WERI-Rb-1 (cell line): ENCODE results near the gene RBM12.
"Not testable (repeated sequence)": the region's sequence is repeated elsewhere in the genome, so short reads cannot be mapped to it uniquely, and the experiment has no call there.

Experiments
- DNase-seq: peaks from one replicate; pipeline ENCODE4 v3.0.0-alpha.2; 2020
- H3K27ac ChIP-seq: fragments of 250-450 bp; sonication (Bioruptor Pico); 2 replicates; pipeline ENCODE4 v1.5.1; 2020; ENCODE audit warnings: mild to moderate bottlenecking, moderate library complexity
- H3K27me3 ChIP-seq: fragments of 250-450 bp; sonication (Bioruptor Pico); 2 replicates; pipeline ENCODE4 v1.5.1; 2021; ENCODE audit warnings: mild to moderate bottlenecking, low read depth, moderate library complexity; ENCODE audit not compliant: insufficient read depth, severe bottlenecking
- H3K36me3 ChIP-seq: fragments of 250-450 bp; sonication (Bioruptor Pico); 2 replicates; pipeline ENCODE4 v1.5.1; 2020; ENCODE audit warnings: mild to moderate bottlenecking, moderate library complexity
- H3K4me3 ChIP-seq: 2 replicates; pipeline ENCODE4 v1.5.1; 2011; ENCODE audit warnings: low read depth, mild to moderate bottlenecking, control low read depth, low read length
- H3K9me3 ChIP-seq: fragments of 250-450 bp; sonication (Bioruptor Pico); 2 replicates; pipeline ENCODE4 v1.5.1; 2021; ENCODE audit warnings: mild to moderate bottlenecking, moderate library complexity; ENCODE audit not compliant: severe bottlenecking
- CTCF ChIP-seq: IDR thresholded peaks from 2 replicates; pipeline ENCODE4 v1.5.1; 2011; ENCODE audit warnings: low read depth, mild to moderate bottlenecking, control low read depth, inconsistent platforms, low read length

RBM12 gene, protein sequence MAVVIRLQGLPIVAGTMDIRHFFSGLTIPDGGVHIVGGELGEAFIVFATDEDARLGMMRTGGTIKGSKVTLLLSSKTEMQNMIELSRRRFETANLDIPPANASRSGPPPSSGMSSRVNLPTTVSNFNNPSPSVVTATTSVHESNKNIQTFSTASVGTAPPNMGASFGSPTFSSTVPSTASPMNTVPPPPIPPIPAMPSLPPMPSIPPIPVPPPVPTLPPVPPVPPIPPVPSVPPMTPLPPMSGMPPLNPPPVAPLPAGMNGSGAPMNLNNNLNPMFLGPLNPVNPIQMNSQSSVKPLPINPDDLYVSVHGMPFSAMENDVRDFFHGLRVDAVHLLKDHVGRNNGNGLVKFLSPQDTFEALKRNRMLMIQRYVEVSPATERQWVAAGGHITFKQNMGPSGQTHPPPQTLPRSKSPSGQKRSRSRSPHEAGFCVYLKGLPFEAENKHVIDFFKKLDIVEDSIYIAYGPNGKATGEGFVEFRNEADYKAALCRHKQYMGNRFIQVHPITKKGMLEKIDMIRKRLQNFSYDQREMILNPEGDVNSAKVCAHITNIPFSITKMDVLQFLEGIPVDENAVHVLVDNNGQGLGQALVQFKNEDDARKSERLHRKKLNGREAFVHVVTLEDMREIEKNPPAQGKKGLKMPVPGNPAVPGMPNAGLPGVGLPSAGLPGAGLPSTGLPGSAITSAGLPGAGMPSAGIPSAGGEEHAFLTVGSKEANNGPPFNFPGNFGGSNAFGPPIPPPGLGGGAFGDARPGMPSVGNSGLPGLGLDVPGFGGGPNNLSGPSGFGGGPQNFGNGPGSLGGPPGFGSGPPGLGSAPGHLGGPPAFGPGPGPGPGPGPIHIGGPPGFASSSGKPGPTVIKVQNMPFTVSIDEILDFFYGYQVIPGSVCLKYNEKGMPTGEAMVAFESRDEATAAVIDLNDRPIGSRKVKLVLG

DNA sequence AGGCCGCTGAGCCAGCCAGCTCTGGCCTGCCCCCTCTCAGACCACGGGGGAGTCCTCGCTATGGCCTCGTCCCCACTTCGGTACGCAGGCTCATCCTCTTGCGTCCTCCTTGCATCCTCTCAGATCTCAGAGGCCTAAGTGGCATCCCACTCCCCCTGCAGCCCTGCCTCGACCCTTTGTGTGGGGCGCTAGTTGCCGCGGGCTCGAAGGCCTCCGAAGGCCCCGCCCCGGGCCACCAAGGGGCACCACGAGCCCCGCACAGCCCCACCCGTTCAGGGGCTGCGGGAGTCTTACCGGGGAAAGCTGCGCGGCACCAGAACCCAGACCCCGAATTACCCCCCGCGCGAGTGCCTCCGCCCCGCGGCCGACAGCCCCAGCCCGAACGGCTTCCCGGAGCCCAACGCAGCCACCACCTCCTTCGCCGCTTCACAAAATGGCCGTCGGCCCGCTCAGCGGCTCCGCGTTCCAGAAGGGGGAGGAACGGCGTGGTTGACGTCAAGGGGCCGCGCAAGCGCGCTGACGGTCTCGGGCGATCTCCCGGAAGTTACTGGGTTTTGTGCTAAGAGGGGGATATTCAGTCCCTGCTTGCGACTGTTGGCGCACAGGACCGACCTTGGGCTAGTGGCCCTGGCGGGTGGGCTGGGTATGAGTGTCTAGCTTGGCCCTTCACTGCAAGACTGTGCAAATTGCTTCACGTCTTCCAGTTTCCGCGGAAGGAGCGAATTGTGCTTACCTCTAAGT lies at the start of gene RBM12, which contains the start of gene CPNE1:
Gene RBM12 (minus strand): TSS at position 435 of the 741 bp plus-strand sequence. CDS start 9,578 bp downstream, outside the sequence.
Gene CPNE1 (minus strand): TSS at position 435 of the 741 bp plus-strand sequence. CDS start 31,977 bp downstream, outside the sequence.
- no peak; the same call in 1 of the 2 replicates for TF ChIP-seq CTCF
- Histone ChIP-seq H3K4me3 (peak within 1 kb of the TSS; percentile 62), H3K27me3 (no peaks in the 10 kb centered on the region), H3K36me3 (peaks cover 22% of the 10 kb centered on the region), H3K9me3 (no peaks in the 10 kb centered on the region), H3K27ac (peak within 1 kb of the TSS; percentile 99)
- peak; percentile 94 for DNase-seq

DNA sequence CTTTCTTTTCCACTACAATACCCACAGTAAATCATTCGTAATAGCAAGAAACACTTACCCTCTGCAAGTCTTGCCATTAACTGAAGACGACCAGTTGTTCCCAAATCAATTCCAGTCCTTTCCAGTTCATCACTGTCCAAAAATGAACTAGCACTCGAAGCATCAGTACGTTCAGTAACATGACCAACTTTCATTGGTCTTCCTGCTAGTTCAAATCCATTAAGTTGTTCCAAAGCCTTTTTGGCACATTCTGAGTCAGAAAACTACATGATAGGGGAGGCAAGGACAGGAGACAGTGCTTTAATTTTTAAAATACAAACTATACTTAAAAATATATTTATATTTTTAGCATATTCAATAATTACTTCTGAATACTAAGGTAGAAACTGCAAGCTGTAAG lies 49.4 kb upstream of the RBM12 start:
- DNase-seq = no peak
- H3K27ac ChIP-seq = no peak overlapping the region
- H3K36me3 ChIP-seq = peaks cover 98% of the 10 kb centered on the region
- no peaks in the 10 kb centered on the region for H3K27me3 ChIP-seq
- TF ChIP-seq CTCF = no peak
- no peaks in the 10 kb centered on the region for H3K9me3 ChIP-seq
- no peak overlapping the region for H3K4me3 ChIP-seq

DNA sequence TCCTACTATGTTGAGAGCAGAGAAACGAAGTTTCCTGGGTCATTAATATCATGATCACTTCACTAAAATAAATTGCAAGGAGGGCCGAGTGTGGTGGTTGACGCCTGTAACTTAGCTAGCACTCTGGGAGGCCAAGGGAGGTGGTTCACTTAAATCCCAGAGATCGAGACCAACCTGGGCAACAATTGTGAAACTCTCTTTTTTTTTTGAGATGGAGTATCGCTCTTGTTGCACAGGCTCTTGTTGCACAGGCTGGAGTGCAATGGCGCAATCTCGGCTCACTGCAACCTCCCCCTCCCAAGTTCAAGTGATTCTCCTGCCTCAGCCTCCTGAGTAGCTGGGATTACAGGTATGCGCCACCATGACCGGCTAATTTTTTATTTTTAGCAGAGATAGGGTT lies 48.4 kb upstream of the RBM12 start:
- H3K27me3 ChIP-seq, H3K4me3 ChIP-seq, DNase-seq, H3K27ac ChIP-seq, H3K9me3 ChIP-seq: not testable (repeated sequence)
- H3K36me3 ChIP-seq = peaks cover 98% of the 10 kb centered on the region

- no peaks in the 10 kb centered on the region for H3K9me3 ChIP-seq
- H3K36me3 ChIP-seq = peaks cover 96% of the 10 kb centered on the region
- TF ChIP-seq CTCF = no peak
- no peak overlapping the region for H3K27ac ChIP-seq
- DNase-seq = no peak
- H3K27me3 ChIP-seq = no peaks in the 10 kb centered on the region
- no peak overlapping the region for H3K4me3 ChIP-seq
Observed at GRCh38 chr20:35711588-35712209, 47.0 kb upstream of the RBM12 start.

DNA sequence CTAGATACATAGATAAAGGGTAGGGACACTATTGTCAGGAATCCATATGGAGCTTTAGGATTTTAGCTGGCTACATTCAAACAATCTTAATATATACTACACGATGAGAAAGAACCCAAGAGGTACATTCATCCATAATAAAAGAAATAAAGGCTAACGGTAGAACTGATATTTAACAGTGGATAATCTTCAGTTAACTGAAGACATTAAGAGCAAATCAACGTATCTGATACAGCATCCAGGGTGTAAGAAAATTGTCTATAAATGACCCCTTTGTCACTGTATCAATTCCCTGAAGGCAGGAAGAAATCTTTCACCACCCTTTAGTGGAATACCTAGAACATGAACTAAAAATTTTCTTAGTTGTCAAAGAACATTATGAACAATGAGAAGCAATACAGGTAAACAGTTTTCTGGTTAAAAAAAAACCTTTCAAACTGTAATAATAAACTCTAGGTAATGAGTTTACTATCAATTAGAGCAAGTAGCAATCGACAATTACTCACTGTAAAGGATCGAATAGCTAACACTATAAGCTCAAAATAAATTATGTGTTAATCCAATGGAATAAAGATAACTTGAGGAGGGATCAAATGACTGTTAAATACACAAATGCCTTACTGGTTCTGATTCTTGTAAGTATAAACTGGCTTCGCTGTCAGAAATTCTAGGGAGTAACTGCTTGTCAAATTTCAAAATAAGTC lies 46.3 kb upstream of the RBM12 start:
- Histone ChIP-seq H3K4me3 (no peak overlapping the region), H3K27me3 (no peaks in the 10 kb centered on the region), H3K27ac (no peak overlapping the region; the same call in 1 of the 2 replicates), H3K36me3 (peaks cover 96% of the 10 kb centered on the region), H3K9me3 (no peaks in the 10 kb centered on the region)
- no peak for DNase-seq
- no peak for TF ChIP-seq CTCF
